ENCODE measurements around the gene GALR3.

The GALR3 gene

DNA sequence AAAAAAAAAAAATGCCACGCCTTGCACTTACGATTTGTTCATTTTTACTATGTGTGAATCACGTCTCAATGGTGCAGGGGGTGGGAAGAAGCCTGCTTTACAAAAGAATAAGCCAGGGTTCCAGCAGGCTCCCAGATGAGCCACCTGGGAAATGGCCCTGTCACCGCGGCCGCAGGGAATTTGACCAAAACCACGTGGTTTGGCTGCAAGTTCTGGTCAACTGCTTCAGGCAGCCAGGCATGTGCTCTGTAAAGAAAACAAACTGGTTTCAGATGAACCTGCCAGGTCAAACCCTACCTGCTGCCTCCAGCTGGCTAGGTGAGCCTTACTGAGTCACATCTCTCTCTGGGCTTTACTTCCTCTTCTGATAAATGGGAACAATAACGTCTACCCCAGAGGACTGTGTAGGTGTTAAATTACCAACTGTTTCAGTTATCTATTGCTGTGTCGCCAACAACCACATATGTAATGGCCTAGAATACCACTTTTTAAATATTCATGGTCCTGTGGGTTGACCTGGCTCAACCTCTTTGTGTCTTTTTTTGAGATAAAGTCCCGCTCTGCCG, 46.0 kb upstream of the GALR3 start:
- H3K18ac ChIP-seq (ENCODE audit: low read length) = no peak overlapping the region
- no peaks in the 10 kb centered on the region for H3K79me1 ChIP-seq (ENCODE audit: low read length)
- H3K79me2 ChIP-seq (ENCODE audit: control insufficient read depth, insufficient read depth, low read length, poor library complexity) = no peaks in the 10 kb centered on the region
- H2BK12ac ChIP-seq (ENCODE audit: low read length) = no peak overlapping the region
- H3K4me2 ChIP-seq (ENCODE audit: low read length) = no peak overlapping the region
- H3K9ac ChIP-seq (ENCODE audit: low read length) = no peak overlapping the region
- no peak overlapping the region for H4K91ac ChIP-seq (ENCODE audit: low read depth, low read length)
- no peak overlapping the region for H2BK120ac ChIP-seq (ENCODE audit: insufficient read depth, low read length, poor library complexity)
- no peak overlapping the region for H2AK5ac ChIP-seq (ENCODE audit: low read length)
- H3K27ac ChIP-seq (ENCODE audit: low read depth, low read length) = no peak overlapping the region
- H2BK5ac ChIP-seq (ENCODE audit: low read depth, low read length, poor library complexity) = no peak overlapping the region
- H4K12ac ChIP-seq (ENCODE audit: low read depth, low read length) = no peak overlapping the region
- H3K9me3 ChIP-seq (ENCODE audit: insufficient read depth, low read depth, low read length) = no peaks in the 10 kb centered on the region
- no peak overlapping the region for H3K4me3 ChIP-seq (ENCODE audit: low read depth, low read length)
- no CpG with 5 or more reads among the region's 11 CpGs for WGBS (ENCODE audit: extremely low coverage, insufficient coverage, insufficient read length)
- peak; percentile 99 for DNase-seq
- H3K27me3 ChIP-seq (ENCODE audit: insufficient read depth, low read length) = no peaks in the 10 kb centered on the region
- no peak overlapping the region for H3K23ac ChIP-seq (ENCODE audit: low read length)
- H3K4me1 ChIP-seq (ENCODE audit: control insufficient read depth in 1 of 2, insufficient read depth in 2 of 2, low read length in 2 of 2) = peaks cover 0 to 4% of the 10 kb centered on the region in 2 experiments
- H3K4ac ChIP-seq (ENCODE audit: low read depth, low read length) = no peak overlapping the region
- H3K14ac ChIP-seq (ENCODE audit: low read length) = no peak overlapping the region
- H4K8ac ChIP-seq (ENCODE audit: low read depth, low read length) = no peak overlapping the region
- no peak overlapping the region for H2AFZ ChIP-seq (ENCODE audit: insufficient read depth, low read length, poor library complexity)
- peaks cover 27 to 29% of the 10 kb centered on the region in 2 experiments for H3K36me3 ChIP-seq (ENCODE audit: control insufficient read depth in 1 of 2, insufficient read depth in 2 of 2, low read length in 2 of 2)

DNA sequence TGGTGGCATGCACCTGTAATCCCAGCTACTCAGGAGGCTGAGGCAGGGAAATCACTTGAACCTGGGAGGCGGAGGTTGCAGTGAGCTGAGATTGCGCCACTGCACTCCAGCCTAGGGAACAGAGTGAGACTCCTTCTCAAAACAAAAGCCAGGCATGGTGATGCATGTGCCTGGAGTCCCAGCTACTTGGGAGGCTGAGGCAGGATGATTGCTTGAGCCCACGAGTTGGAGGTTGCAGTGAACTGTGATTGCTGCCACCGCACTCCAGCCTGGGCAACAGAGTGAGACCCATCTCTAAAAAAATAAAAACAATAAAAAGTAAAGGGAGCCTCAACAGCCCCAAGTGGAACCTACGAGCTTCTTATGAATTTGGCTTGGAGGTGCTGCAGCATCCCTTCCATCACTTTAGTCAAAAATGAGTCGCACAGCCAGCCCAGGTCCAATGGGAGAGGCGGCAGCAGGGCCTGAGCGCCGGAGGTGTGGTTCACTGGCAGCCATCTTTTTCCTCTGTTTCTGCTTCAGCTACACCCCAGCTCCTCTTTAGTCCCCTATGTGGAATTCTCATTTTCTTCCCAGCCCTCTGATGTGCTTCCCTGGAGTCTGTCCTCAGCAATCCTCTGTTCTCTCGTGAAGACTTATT, 44.7 kb upstream of the GALR3 start:
- no peak overlapping the region for H2AK5ac ChIP-seq (ENCODE audit: low read length)
- H3K79me2 ChIP-seq (ENCODE audit: control insufficient read depth, insufficient read depth, low read length, poor library complexity) = no peaks in the 10 kb centered on the region
- no peak overlapping the region for H3K27ac ChIP-seq (ENCODE audit: low read depth, low read length)
- H3K27me3 ChIP-seq (ENCODE audit: insufficient read depth, low read length) = no peaks in the 10 kb centered on the region
- H4K12ac ChIP-seq (ENCODE audit: low read depth, low read length) = no peak overlapping the region
- H3K9me3 ChIP-seq (ENCODE audit: insufficient read depth, low read depth, low read length) = no peaks in the 10 kb centered on the region
- H3K4me1 ChIP-seq (ENCODE audit: control insufficient read depth in 1 of 2, insufficient read depth in 2 of 2, low read length in 2 of 2) = peaks cover 0 to 5% of the 10 kb centered on the region in 2 experiments
- H3K18ac ChIP-seq (ENCODE audit: low read length) = no peak overlapping the region
- no peak overlapping the region for H3K23ac ChIP-seq (ENCODE audit: low read length)
- peaks cover 2% of the 10 kb centered on the region for H3K79me1 ChIP-seq (ENCODE audit: low read length)
- no peak overlapping the region for H2BK120ac ChIP-seq (ENCODE audit: insufficient read depth, low read length, poor library complexity)
- H4K8ac ChIP-seq (ENCODE audit: low read depth, low read length) = no peak overlapping the region
- no peak overlapping the region for H2AFZ ChIP-seq (ENCODE audit: insufficient read depth, low read length, poor library complexity)
- H2BK12ac ChIP-seq (ENCODE audit: low read length) = no peak overlapping the region
- WGBS (ENCODE audit: extremely low coverage, insufficient coverage, insufficient read length) = no CpG with 5 or more reads among the region's 10 CpGs
- H3K4ac ChIP-seq (ENCODE audit: low read depth, low read length) = no peak overlapping the region
- DNase-seq = no peak
- H3K36me3 ChIP-seq (ENCODE audit: control insufficient read depth in 1 of 2, insufficient read depth in 2 of 2, low read length in 2 of 2) = peaks cover 14 to 16% of the 10 kb centered on the region in 2 experiments
- no peak overlapping the region for H2BK5ac ChIP-seq (ENCODE audit: low read depth, low read length, poor library complexity)
- no peak overlapping the region for H3K9ac ChIP-seq (ENCODE audit: low read length)
- H3K4me2 ChIP-seq (ENCODE audit: low read length) = no peak overlapping the region
- H3K14ac ChIP-seq (ENCODE audit: low read length) = no peak overlapping the region
- H4K91ac ChIP-seq (ENCODE audit: low read depth, low read length) = no peak overlapping the region
- no peak overlapping the region for H3K4me3 ChIP-seq (ENCODE audit: low read depth, low read length)

GRCh38 chr22:37781434-37782059, 41.6 kb upstream of the GALR3 start:
- Histone ChIP-seq H2BK120ac (ENCODE audit: insufficient read depth, low read length, poor library complexity) (no peak overlapping the region), H3K4me1 (ENCODE audit: control insufficient read depth in 1 of 2, insufficient read depth in 2 of 2, low read length in 2 of 2) (peaks cover 5 to 8% of the 10 kb centered on the region in 2 experiments), H3K18ac (ENCODE audit: low read length) (no peak overlapping the region), H3K9ac (ENCODE audit: low read length) (no peak overlapping the region), H2AK5ac (ENCODE audit: low read length) (no peak overlapping the region), H3K36me3 (ENCODE audit: control insufficient read depth in 1 of 2, insufficient read depth in 2 of 2, low read length in 2 of 2) (no peaks in the 10 kb centered on the region), H3K4me3 (ENCODE audit: low read depth, low read length) (no peak overlapping the region), H4K8ac (ENCODE audit: low read depth, low read length) (no peak overlapping the region), H3K4ac (ENCODE audit: low read depth, low read length) (no peak overlapping the region), H3K9me3 (ENCODE audit: insufficient read depth, low read depth, low read length) (no peaks in the 10 kb centered on the region), H3K4me2 (ENCODE audit: low read length) (no peak overlapping the region), H2BK12ac (ENCODE audit: low read length) (no peak overlapping the region), H3K79me1 (ENCODE audit: low read length) (peaks cover 2% of the 10 kb centered on the region), H3K14ac (ENCODE audit: low read length) (no peak overlapping the region), H4K12ac (ENCODE audit: low read depth, low read length) (no peak overlapping the region), H3K23ac (ENCODE audit: low read length) (no peak overlapping the region), H3K27me3 (ENCODE audit: insufficient read depth, low read length) (no peaks in the 10 kb centered on the region), H3K27ac (ENCODE audit: low read depth, low read length) (no peak overlapping the region), H2BK5ac (ENCODE audit: low read depth, low read length, poor library complexity) (no peak overlapping the region), H2AFZ (ENCODE audit: insufficient read depth, low read length, poor library complexity) (no peak overlapping the region), H3K79me2 (ENCODE audit: control insufficient read depth, insufficient read depth, low read length, poor library complexity) (no peaks in the 10 kb centered on the region), H4K91ac (ENCODE audit: low read depth, low read length) (peak overlapping the region; percentile 12)
- no CpG with 5 or more reads among the region's 13 CpGs for WGBS (ENCODE audit: extremely low coverage, insufficient coverage, insufficient read length)
- DNase-seq = no peak

- H3K27ac ChIP-seq (ENCODE audit: low read depth, low read length) = no peak overlapping the region
- H3K79me1 ChIP-seq (ENCODE audit: low read length) = peaks cover 2% of the 10 kb centered on the region
- peak overlapping the region; percentile 34 for H2BK120ac ChIP-seq (ENCODE audit: insufficient read depth, low read length, poor library complexity)
- H3K14ac ChIP-seq (ENCODE audit: low read length) = no peak overlapping the region
- peaks cover 5 to 8% of the 10 kb centered on the region in 2 experiments for H3K4me1 ChIP-seq (ENCODE audit: control insufficient read depth in 1 of 2, insufficient read depth in 2 of 2, low read length in 2 of 2)
- no peaks in the 10 kb centered on the region for H3K9me3 ChIP-seq (ENCODE audit: insufficient read depth, low read depth, low read length)
- H2BK12ac ChIP-seq (ENCODE audit: low read length) = no peak overlapping the region
- no peaks in the 10 kb centered on the region for H3K27me3 ChIP-seq (ENCODE audit: insufficient read depth, low read length)
- H3K4me3 ChIP-seq (ENCODE audit: low read depth, low read length) = no peak overlapping the region
- H4K8ac ChIP-seq (ENCODE audit: low read depth, low read length) = no peak overlapping the region
- H3K4ac ChIP-seq (ENCODE audit: low read depth, low read length) = no peak overlapping the region
- H2AK5ac ChIP-seq (ENCODE audit: low read length) = no peak overlapping the region
- H3K79me2 ChIP-seq (ENCODE audit: control insufficient read depth, insufficient read depth, low read length, poor library complexity) = no peaks in the 10 kb centered on the region
- no peak overlapping the region for H3K4me2 ChIP-seq (ENCODE audit: low read length)
- no peak overlapping the region for H2AFZ ChIP-seq (ENCODE audit: insufficient read depth, low read length, poor library complexity)
- no CpG with 5 or more reads among the region's 18 CpGs for WGBS (ENCODE audit: extremely low coverage, insufficient coverage, insufficient read length)
- no peak overlapping the region for H3K23ac ChIP-seq (ENCODE audit: low read length)
- H4K91ac ChIP-seq (ENCODE audit: low read depth, low read length) = no peak overlapping the region
- no peak overlapping the region for H2BK5ac ChIP-seq (ENCODE audit: low read depth, low read length, poor library complexity)
- H3K36me3 ChIP-seq (ENCODE audit: control insufficient read depth in 1 of 2, insufficient read depth in 2 of 2, low read length in 2 of 2) = no peaks in the 10 kb centered on the region
- no peak overlapping the region for H3K18ac ChIP-seq (ENCODE audit: low read length)
- H4K12ac ChIP-seq (ENCODE audit: low read depth, low read length) = no peak overlapping the region
- no peak overlapping the region for H3K9ac ChIP-seq (ENCODE audit: low read length)
- DNase-seq = peak in 1 of 2 donors; percentile 49
Measured at GRCh38 chr22:37782340-37783168, 40.6 kb upstream of the GALR3 start.

Data from trophoblast cell (in vitro differentiated cells and primary cell).